SIG-M5 treated with dmso at 0.1 percent for 504 hours (cell line): ENCODE results near the gene CKS1B.

Source experiments
- DNase-seq: peaks from one replicate; lab custom pipeline; 2025; ENCODE audit not compliant: unreplicated experiment; lab: John Stamatoyannopoulos, UW

CKS1B gene

DNA sequence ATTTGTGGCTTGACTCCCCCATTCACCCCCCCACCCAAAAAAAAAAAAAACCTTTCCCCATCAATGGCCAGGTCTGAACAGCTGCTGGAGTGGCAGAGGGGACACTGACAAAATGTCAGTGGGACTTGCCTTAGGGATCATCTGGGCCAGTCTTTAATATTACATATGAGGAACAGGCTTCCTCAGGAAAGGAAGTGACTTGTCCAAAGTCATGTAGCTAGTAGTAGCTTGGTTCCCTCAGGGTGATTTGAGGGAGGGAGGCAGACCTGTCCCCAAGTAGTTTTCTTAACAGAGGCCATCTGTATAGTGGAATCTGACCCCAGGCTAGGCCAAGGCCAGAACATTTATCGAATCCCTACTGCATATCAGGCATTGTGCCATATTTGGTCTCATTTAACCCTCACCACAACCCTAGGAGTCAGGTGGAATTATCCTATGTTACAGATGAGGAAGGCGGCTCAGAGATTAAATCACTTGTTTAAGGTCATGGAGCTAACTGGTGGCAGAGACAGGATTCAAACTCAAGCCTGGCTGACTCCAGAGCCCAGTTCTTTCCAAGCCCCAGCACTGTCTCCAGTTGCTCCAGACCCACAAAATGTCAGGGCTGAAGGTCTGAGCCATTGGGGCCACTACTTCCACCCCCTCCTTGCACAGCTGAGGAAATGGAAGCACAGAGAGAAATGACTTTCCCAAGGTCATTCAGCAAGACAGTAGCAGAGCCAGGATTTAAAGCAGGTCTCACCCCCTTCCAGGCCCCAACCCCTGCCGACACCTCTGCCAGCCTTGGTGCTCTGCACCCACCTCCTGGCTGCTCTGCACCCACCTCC lies 38.5 kb downstream of the CKS1B start:
- DNase-seq, result no peak

GRCh38 chr1:155013632-155014031 lies 39.2 kb downstream of the CKS1B start:
- no peak for DNase-seq

DNA sequence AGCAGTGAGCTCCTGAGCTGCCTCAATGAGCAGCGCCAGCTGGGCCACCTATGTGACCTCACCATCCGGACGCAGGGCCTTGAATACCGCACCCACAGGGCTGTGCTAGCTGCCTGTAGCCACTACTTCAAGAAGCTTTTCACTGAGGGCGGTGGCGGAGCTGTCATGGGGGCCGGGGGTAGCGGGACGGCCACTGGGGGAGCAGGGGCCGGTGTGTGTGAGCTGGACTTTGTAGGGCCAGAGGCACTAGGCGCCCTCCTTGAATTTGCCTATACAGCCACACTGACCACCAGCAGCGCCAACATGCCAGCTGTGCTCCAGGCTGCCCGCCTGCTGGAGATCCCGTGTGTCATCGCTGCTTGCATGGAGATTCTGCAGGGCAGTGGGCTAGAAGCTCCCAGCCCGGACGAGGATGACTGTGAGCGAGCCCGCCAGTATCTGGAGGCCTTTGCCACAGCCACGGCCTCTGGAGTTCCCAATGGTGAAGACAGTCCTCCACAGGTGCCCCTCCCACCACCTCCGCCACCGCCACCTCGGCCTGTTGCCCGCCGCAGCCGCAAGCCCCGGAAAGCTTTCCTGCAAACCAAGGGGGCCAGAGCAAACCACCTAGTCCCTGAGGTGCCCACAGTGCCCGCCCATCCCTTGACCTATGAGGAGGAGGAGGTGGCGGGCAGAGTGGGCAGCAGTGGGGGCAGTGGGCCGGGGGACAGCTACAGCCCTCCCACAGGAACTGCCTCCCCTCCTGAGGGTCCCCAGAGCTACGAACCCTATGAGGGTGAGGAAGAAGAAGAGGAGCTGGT lies 40.4 kb downstream of the CKS1B start:
- DNase-seq, result no peak

DNA sequence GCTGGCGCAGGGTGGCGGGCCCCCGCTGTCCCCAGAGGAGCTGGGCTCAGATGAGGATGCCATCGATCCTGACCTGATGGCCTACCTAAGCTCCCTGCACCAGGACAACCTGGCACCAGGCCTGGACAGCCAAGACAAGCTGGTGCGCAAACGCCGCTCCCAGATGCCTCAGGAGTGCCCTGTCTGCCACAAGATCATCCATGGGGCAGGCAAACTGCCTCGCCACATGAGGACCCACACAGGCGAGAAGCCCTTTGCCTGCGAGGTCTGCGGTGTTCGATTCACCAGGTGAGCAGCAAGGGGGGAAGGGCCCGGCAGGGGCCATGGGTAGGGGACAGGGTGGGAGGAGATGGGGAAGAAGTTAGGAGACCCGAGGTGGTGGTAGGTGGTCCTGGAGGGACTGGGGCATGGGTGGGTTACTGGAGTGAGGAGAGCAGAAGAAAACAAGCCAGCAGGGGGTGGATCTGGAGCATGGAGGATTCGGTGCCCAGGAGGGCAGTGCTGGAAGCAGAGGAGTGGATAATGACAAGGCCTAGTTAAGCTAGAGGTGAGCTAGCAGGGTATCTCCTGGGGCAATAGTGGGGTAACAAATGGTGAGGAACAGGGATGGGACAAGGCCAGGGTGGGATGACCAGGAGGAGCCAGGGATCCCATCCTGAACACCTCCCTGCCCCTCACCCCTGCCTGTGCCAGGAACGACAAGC lies 41.2 kb downstream of the CKS1B start:
- DNase-seq, result no peak

- DNase-seq, result no peak
Measured at GRCh38 chr1:155016231-155016831, 41.9 kb downstream of the CKS1B start.

DNA sequence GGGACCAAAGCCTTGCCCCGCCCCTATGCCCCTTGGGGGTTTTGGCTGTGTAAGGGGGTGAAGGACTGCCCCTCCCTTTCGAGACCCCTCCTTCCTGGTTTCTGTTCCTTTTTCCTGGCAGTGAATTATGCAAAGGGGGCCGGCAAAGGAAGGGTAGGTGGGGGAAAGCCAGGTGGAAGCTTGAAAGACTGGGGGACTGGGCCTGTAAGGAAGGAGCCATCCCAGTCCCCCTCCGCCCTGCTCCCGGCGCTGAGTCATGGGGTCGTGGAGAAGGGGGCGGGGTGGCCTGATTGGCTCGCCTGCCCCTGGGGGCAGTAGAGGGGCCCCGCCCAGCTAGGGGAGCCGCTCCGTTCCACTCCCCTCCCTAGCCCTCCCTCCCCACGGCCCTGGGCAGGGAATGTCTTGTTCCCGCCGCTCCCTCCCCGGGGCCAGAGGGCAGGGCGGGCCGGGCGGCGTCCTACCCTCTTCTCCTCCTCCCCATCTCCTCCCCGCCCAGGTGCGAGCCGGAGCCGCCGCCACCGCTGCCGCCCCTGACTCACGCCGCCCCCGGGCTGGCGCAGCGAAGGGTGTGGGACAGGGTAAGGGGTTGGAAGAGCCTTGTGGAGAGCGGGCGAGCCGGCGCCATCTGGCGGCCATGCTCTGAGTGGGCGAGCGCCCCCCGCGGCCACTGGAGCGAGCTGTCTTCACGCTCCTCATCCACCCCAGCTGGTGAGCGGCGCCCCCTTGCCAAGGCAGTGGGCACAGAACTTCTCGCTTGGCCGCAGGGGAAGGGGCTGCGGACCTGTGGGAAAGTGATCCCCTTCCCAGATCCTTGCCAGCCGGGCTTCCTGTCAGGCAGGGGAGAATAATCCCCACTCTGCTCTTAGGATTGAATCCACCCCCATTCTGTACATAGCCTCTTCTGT lies 42.8 kb downstream of the CKS1B start:
- peak; percentile 86 for DNase-seq

DNA sequence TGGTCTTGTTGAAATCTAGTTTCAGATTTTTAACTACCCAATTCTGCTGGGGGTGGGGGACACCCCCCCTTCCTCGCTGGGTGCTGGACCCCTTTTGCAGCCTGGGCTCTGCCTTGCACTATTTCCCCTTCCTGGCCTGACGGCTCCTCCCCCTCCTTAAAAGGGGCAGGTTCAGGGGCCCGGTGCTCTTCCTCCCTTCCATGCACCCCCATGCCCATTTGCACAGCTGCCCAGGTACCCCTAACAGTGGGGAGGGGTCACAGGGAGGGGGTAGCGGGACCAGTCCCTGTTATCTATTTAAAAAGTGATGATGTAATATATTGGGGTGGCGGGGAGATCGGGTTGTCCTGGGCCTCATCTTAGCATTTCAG lies 43.5 kb downstream of the CKS1B start:
- no peak for DNase-seq

DNA sequence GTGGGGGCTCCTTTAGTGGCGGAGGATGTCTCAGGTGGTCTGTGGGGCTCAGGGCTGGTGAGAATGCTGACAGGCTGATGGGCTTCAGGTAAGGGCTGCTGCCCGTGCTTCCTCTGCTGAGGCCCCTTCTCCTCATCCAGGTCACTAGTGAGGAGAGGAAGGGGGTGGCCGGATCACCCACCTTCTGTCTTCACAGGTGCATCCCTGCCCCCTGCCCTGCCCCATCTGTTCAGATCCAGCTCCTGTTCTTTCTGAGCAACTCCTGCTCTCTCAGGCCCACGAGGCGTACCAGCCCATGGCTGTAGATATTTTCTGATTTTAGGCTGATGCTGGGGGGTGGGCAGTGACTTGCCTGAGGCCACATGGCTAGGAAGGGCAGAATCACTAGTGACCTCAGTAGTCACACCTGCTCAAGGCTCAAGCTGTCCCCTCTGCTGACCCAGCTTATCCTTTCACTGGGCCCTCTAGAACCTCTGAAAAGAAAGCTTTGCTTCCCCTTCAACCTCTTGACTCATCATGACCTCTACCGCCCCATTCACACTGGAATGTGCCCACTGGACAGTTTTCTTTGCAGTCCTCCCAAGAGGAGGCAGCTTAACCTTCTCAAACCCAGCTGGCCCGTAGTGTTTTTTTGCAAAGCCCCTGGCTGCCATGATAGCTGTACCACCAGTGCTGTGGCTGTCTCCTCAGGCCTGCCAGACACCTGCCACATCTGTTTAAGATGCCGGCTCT lies 44.3 kb downstream of the CKS1B start:
- DNase-seq, result no peak

DNA sequence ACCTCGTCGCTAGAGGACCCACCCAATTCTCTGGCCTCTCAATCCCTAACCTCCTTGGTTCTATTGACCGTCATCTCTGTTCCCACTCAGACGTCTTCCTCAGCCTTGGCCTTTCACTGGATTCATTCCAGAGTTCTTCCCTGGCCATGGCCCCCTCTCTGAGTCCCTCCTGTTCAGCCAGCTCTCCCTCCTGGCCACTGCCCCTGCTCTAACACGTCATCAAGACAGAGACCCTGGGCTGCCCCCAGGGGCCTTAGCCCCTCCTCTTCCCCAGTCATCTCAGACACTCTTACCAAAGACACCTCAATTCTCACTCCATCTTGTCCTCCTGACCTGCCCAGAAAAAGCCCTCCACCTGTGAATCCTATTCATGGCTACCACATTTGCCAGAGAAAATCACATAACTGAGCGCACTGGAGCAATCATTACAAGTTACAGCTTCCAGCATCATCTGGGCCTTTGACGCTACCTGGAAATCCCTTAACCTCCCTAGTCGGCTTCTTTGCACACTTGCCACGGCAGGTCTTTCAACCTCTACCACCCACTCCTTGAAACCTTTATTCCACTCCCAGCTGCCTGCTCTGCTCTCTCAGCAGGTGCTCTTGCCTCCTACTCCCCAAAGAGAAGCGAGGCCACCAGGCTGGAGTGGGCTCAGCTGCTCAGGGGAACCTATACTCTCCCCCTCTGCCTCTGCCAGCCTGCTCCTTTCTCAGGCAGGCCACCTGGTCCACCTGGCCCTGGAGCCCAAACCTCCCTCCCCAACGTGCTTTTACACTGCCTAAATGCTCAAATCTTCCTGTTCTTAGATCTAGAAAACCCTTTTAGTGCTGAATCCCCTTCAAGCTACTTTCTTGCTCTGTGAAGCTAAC lies 45.1 kb downstream of the CKS1B start:
- no peak for DNase-seq

- no peak for DNase-seq
Measured at GRCh38 chr1:155022136-155022926, 47.9 kb downstream of the CKS1B start.

- no peak for DNase-seq
Measured at GRCh38 chr1:155022927-155023236, 48.4 kb downstream of the CKS1B start.

DNA sequence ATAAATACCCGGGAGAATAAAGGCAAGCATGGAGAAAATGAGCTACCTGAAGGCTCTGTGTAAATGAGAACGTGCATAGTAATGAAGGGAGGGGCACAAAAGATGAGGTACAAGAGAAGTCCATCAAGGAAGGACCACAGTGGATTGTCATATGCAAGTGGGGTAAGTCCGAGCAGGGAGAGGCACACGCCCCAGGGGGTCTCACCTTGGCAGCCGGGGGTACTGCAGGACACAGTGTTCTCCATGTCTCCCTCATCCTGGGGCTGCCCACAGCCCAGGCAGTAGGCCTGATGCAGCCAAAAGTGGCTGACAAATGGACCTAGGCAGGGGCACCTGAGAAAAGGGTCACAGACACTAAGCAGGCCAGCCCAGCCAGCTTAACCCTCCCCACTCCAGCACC lies 49.1 kb downstream of the CKS1B start:
- no peak for DNase-seq

GRCh38 chr1:155024315-155024714 lies 49.8 kb downstream of the CKS1B start:
- DNase-seq, result no peak

DNA sequence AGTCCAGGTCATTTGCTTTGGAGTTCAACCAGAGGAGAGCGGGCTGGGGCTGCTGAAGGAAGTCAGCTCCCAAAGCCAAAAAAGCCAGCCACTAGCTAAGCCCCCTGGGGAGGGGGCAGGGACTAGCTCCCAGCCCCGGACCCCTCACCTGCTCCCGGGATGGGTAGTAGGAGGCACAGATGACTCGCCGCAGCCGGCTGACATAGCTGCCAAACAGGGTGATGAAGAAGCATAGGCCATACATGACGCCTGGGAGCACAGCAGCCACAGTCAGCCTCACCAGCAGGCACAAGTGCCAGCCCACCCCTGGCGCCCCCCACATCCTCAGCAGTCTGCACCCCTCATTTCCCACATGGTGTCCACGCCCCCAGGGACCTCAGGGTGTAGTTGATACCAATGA lies 51.7 kb downstream of the CKS1B start:
- no peak for DNase-seq

DNA sequence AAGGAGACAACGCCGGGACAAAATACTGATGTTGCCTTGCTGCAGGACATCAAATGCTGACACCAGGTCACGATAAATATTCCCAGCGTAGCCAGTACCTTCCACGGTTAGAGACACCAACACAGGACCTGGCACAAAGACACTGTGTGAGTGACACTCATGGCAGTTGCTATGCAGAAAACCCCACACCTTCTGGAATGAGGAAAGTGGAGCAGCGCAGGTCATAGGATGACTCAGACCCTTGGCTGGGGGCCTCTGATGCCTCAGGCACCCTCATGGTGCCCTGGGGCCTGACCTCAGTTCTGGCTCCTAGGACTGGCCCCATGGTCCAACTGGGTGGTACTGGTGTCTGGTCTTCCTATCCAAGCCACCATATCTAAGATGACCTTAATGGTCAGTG lies 52.1 kb downstream of the CKS1B start:
- no peak for DNase-seq
